Daoy (cell line): ENCODE results near the gene XAGE3. TPM values are rescaled to one million over a fixed set of nuclear protein-coding genes. Genes with fewer than 3 reads are reported as not detected.
"Not testable (repeated sequence)": the region's sequence is repeated elsewhere in the genome, so short reads cannot be mapped to it uniquely, and the experiment has no call there.

ENCODE experiments used
- DNase-seq: peaks from one replicate; pipeline ENCODE4 v3.0.0-alpha.2; 2015; ENCODE audit warnings: low read depth
- total RNA-seq: library from RNA; depleted of rRNA; stranded (reverse); fragments of >200 nt; shearing (Covaris generic); gene quantifications from 2 replicates; pipeline ENCODE4 v1.2.3, GENCODE V29; 2014; rRNA removed

Gene XAGE3
- total RNA-seq, 1 experiment from 2014 or later: not detected

DNA sequence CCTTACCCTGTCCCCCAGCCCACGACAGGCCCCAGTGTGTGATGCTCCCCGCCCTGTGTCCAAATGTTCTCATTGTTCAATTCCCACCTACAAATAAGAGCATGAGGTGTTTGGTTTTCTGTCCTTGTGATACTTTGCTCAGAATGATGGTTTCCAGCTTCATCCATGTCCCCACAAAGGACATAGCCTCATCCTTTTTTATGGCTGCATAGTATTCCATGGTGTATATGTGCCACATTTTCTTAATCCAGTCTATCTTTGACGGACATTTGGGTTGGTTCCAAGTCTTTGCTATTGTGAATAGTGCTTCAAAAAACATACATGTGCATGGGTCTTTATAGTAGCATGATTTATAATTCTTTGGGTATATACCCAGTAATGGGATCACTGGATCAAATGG lies 24.3 kb downstream of the XAGE3 start:
- DNase-seq: not testable (repeated sequence)

DNA sequence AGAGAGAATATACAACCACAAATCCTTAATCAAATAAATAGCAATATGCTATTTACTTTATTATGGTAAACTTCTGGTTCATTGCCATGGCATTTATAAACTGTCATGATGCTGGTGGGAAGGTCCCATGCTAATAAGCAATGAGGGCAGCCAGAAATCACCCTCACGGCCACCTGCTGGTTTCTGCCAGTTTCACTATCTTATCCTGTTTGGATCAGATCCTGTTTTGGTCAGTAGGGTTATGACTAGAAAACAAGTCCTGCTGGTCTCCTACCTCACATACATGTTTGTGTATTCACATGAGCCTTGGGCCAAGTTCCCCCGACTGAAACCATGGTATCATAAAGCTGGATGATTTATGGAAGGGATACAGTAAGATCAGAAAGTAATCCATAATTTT lies 28.7 kb downstream of the XAGE3 start:
- DNase-seq: no peak

DNA sequence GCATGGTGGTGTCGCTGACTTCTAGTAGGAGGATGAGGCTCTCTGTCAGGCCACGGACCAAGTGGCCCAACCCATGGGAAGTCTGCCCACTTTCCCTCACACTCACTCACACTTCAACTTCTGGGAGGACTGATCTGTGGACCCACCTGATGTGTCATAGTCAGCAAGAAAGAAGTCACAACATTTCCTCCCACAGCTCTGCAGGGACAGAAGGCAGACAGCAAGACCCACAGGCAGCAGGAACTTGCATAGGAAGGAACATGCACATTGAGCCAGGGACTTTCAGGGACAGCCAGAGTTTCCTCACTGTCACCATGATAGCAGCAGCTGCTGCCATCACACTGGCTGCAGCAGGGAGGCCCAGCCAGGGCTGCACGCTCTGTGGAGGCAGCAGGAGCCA lies 37.3 kb downstream of the XAGE3 start:
- no peak for DNase-seq

DNA sequence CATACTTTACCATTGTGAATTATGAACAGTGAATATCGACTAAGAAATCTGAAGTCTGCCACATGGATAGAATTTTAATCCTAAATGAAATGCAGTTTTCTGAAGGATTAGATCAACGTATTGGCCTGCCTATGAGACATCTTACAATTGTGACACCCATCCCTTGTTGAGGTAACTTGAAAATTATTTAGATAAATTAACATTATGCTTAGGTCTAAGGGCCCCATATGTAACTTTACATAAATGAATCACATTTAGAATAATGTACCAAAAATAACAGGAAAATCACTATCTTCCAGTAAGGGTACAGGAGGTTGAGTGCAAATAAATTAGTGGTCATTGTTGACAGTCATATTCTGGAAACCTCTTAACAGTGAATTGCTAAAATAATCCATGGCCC lies 43.3 kb downstream of the XAGE3 start:
- DNase-seq: no peak

DNA sequence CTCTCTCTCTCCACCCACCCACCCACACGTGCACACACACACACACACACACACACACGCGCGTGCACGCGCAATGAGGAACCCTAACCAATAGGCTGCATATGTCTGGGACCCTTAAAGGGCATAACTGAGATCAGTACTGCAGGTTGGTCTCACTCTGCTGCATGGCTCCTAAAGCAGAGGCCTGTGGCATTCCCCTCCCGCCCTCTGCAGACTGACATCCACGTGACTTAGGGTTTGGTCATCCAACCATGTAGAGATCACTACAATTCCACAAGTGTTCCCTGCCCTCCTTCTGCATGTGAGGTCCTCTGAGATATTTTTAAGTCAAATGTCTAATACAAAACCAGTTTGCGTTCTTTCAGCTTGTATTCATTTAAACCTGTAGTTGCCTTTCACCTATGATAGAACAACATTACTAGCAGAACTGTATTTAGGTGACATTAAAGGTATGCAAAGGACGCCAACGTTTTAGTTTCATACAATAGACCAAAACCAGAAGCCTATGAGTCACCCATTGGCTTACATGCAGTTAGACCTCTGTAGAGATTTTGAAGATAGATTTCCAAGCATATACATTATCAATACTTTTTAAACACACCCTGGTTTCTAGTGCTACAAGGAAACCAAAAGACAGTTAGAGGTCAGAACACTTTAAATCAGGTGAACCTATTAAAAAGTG lies 46.7 kb downstream of the XAGE3 start:
- no peak for DNase-seq

DNA sequence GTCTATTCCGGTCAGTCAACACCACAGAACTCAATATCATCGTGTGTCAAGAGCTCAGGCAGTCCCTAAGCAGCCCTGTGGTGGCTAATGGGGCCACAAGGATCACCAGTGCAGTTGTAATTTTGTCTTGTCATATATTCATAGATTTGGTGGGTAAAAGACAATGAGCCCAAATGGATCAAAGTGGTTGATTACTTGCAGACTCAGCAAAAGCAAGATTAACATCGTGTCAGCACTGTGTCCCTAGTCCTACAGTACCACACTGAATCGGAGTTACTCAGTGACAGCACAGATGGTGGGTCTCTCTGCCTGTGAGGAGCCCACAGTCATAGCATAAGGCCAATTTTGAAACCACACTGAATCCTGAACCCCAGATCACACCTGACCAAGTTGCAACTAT lies 48.1 kb downstream of the XAGE3 start:
- no peak for DNase-seq

Other genes with a start within 250 kb of the XAGE3 start
- gene SSX7, start 213.2 kb downstream of the XAGE3 start, total RNA-seq: not detected in 2 replicates
- gene SSX2, start 160.9 kb downstream of the XAGE3 start, total RNA-seq: not detected in 2 replicates
- gene SSX2B, start 116.8 kb downstream of the XAGE3 start, total RNA-seq: 1.5 and 2.6 TPM in 2 replicates
- gene SPANXN5, start 70.7 kb downstream of the XAGE3 start, total RNA-seq: not detected in 2 replicates
- gene XAGE5, start 56.8 kb downstream of the XAGE3 start, total RNA-seq: not detected in 2 replicates
- gene FAM156B, start 29.2 kb upstream of the XAGE3 start, total RNA-seq: 3.5 and 7.9 TPM in 2 replicates
- 6.6 and 21.7 TPM in 2 replicates for gene FAM156A, start 90.4 kb upstream of the XAGE3 start, total RNA-seq
- 0.24 and 1.2 TPM in 2 replicates for gene GPR173, start 180.7 kb upstream of the XAGE3 start, total RNA-seq
- gene TSPYL2, start 214.3 kb upstream of the XAGE3 start, total RNA-seq: 11.8 and 12.5 TPM in 2 replicates
- 1.5 and 3.2 TPM in 2 replicates for gene KANTR, start 226.1 kb upstream of the XAGE3 start, total RNA-seq